Astrocyte (in vitro differentiated cells and primary cell): ENCODE measurements around the gene DENND5B.
"Not testable (repeated sequence)": the region's sequence is repeated elsewhere in the genome, so short reads cannot be mapped to it uniquely, and the experiment has no call there.

Source experiments
- CTCF ChIP-seq: IDR thresholded peaks from 2 replicates; pipeline ENCODE4 v1.5.1; 2011; ENCODE audit warnings: low read depth, mild to moderate bottlenecking, inconsistent platforms, low read length, moderate library complexity; ENCODE audit not compliant: insufficient read depth
- EZH2 ChIP-seq: IDR thresholded peaks from 2 replicates; pipeline ENCODE4 v1.6.1; 2012; ENCODE audit warnings: mild to moderate bottlenecking, low read length, inconsistent platforms; ENCODE audit not compliant: insufficient read depth

GRCh38 chr12:31475610-31476009 is 115.3 kb downstream of the DENND5B start:
- TF ChIP-seq EZH2, CTCF: not testable (repeated sequence)
